ENCODE results near the gene PPM1B.

DNA sequence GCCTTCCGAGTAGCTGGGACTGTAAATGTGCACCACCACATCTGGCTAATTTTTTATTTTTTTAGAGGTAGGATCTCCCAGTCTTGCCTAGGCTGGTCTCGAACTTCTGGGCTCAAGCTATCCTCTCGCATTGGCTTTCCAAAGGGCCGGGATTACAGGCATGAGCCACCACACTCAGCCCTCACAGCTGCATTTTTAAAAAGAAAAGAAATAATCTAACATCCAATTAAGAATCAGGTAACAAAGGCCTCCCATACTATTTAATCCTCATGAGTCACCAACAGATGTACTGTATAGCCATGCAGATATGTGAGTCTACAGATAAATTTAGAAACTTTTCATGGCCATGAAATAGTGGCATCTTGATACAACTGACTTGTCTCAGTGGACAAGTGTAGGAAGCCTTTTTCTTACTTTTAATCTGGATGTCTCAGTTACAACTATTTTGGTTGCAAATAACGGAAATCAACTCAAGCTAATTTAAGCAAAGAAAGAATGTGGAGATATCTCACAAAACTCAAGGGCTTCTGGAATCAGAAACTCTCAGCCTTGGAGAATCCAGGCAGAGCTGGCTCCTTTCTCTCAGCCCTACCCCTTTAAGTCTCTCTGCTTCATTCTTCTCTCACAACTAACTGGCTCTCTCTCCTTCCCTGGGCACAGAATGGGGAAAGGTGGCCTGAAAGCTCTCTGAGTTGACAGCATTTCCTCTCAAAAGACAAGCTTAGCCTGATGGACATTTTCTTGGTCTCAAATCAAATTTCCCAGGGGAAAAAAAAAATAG, 12.8 kb upstream of the PPM1B start:
- TF ChIP-seq, protein P1, sequence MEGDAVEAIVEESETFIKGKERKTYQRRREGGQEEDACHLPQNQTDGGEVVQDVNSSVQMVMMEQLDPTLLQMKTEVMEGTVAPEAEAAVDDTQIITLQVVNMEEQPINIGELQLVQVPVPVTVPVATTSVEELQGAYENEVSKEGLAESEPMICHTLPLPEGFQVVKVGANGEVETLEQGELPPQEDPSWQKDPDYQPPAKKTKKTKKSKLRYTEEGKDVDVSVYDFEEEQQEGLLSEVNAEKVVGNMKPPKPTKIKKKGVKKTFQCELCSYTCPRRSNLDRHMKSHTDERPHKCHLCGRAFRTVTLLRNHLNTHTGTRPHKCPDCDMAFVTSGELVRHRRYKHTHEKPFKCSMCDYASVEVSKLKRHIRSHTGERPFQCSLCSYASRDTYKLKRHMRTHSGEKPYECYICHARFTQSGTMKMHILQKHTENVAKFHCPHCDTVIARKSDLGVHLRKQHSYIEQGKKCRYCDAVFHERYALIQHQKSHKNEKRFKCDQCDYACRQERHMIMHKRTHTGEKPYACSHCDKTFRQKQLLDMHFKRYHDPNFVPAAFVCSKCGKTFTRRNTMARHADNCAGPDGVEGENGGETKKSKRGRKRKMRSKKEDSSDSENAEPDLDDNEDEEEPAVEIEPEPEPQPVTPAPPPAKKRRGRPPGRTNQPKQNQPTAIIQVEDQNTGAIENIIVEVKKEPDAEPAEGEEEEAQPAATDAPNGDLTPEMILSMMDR (IDR thresholded peaks at IDR 0.05; ENCODE audit: borderline replicate concordance, extremely low read depth, low read length, poor library complexity, severe bottlenecking): no peak
- no peak for TF ChIP-seq EZH2 (IDR thresholded peaks at IDR 0.05; ENCODE audit: borderline replicate concordance, low read depth, low read length, severe bottlenecking)

All from DND-41 (cell line).